Gastrocnemius medialis (tissue), 4 donors: ENCODE measurements around the gene PTPRQ. TPM values are rescaled to one million over a fixed set of nuclear protein-coding genes. Genes with fewer than 3 reads are reported as not detected.

Source experiments
- ATAC-seq, 2 donors: fragments of 150-250 bp; one replicate each; pipeline ENCODE4 v1.9.1; 2016
- DNase-seq, 2 donors: peaks; one replicate each; pipeline ENCODE4 v3.0.0-alpha.2; 2019
- H3K27ac ChIP-seq, 4 donors: fragments of 200-600 bp; sonication (generic); 1 replicate in 1 of 4; 2 replicates in 3 of 4; pipeline ENCODE4 v1.5.1; 2016 to 2018; ENCODE audit warnings: mild to moderate bottlenecking in 2 of 4, moderate library complexity in 1 of 4
- H3K27me3 ChIP-seq, 3 donors: fragments of 200-600 bp; sonication (generic) in 2 of 3; 1 replicate in 1 of 3; 2 replicates in 2 of 3; pipeline versions ENCODE4 v1.5.1 to v1.6.0; 2016 to 2019; ENCODE audit warnings: mild to moderate bottlenecking in 1 of 3, moderate library complexity in 1 of 3
- H3K36me3 ChIP-seq, 2 donors: fragments of 200-600 bp; sonication (generic) in 1 of 2; one replicate each; pipeline ENCODE4 v1.5.1; 2017 to 2018
- H3K4me1 ChIP-seq, 2 donors: fragments of 200-600 bp; sonication (generic) in 1 of 2; one replicate each; pipeline ENCODE4 v1.5.1; 2016 to 2017; ENCODE audit warnings: mild to moderate bottlenecking in 2 of 2
- H3K4me3 ChIP-seq, 4 donors: fragments of 200-600 bp; sonication (generic) in 3 of 4; 1 replicate in 1 of 4; 2 replicates in 3 of 4; pipeline ENCODE4 v1.5.1; 2016 to 2019; ENCODE audit warnings: mild to moderate bottlenecking in 2 of 4
- H3K9me3 ChIP-seq, 3 donors: fragments of 200-600 bp; sonication (generic) in 2 of 3; 1 replicate in 1 of 3; 2 replicates in 2 of 3; pipeline ENCODE4 v1.5.1; 2016 to 2019
- POLR2A ChIP-seq, 2 donors: fragments of 450-650 bp; IDR thresholded peaks; one replicate each; pipeline ENCODE4 v1.6.1; 2017; ENCODE audit warnings: antibody characterized with exemption in 2 of 2, mild to moderate bottlenecking in 2 of 2, moderate library complexity in 2 of 2
- in situ Hi-C, 4 donors: fragments of 200-750 bp; cut with MboI; loops; one replicate each; pipeline versions ENCODE4 v1.15.0 to v1.8.0; 2017; ENCODE audit warnings: low sequenced_read_pairs in 4 of 4
- intact Hi-C: fragments of 100-400 bp; cut with DNase I; formaldehyde crosslinking; loops from one replicate; pipeline ENCODE4 v1.15.1; 2023; ENCODE audit warnings: low total_unique reads
- total RNA-seq, 4 donors: library from RNA; depleted of rRNA; stranded (reverse); fragments of >200 nt; gene quantifications; one replicate each; pipeline versions ENCODE4 v1.1.0 to v1.2.3, GENCODE V29; 2016
- TF ChIP-seq, protein P1 (sequence below), 5 experiments: fragments of 450-650 bp in 3 of 5; fragments of 200-600 bp in 2 of 5; sonication (generic) in 2 of 5; IDR thresholded peaks in 4 of 5; conservative IDR thresholded peaks in 1 of 5; 1 replicate in 4 of 5; 2 replicates in 1 of 5; pipeline ENCODE4 v1.5.1; 2016 to 2019; ENCODE audit warnings: antibody characterized with exemption in 5 of 5, mild to moderate bottlenecking in 3 of 5, moderate library complexity in 3 of 5

The PTPRQ gene
- total RNA-seq, 4 donors from 2014 or later = 0.02 to 0.91 (median 0.46) TPM; not detected in 1

DNA sequence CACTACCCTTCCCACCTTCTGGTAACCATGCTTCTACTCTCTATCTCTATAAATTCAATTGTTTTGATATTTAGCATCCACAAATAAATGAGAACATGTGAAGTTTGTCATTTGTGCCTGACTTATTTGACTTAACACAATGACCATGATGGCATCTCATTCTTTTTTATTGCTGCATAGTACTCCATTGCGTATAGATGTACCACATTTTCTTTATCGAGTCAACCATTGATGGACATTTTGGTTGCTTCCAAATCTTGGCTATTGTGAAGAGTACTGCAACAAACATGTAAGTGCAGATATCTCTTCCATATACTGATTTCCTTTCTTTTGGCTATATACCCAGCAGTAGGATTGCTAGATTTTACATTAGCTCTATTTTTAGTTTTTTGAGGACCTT is 73.6 kb downstream of the PTPRQ start:
- Histone ChIP-seq H3K27ac (no peak overlapping the region), H3K27me3 (no peaks in the 10 kb centered on the region), H3K9me3 (no peaks in the 10 kb centered on the region), H3K4me1 (no peaks in the 10 kb centered on the region), H3K4me3 (no peak overlapping the region), H3K36me3 (no peaks in the 10 kb centered on the region)
- in situ Hi-C loops = no loop called here
- ATAC-seq = no peak
- intact Hi-C loops = no loop called here
- no peak for DNase-seq
- TF ChIP-seq, protein P1, sequence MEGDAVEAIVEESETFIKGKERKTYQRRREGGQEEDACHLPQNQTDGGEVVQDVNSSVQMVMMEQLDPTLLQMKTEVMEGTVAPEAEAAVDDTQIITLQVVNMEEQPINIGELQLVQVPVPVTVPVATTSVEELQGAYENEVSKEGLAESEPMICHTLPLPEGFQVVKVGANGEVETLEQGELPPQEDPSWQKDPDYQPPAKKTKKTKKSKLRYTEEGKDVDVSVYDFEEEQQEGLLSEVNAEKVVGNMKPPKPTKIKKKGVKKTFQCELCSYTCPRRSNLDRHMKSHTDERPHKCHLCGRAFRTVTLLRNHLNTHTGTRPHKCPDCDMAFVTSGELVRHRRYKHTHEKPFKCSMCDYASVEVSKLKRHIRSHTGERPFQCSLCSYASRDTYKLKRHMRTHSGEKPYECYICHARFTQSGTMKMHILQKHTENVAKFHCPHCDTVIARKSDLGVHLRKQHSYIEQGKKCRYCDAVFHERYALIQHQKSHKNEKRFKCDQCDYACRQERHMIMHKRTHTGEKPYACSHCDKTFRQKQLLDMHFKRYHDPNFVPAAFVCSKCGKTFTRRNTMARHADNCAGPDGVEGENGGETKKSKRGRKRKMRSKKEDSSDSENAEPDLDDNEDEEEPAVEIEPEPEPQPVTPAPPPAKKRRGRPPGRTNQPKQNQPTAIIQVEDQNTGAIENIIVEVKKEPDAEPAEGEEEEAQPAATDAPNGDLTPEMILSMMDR (IDR thresholded peaks at IDR 0.05 in 4 of 5, conservative IDR thresholded peaks at IDR 0.05 in 1 of 5) = no peak
- TF ChIP-seq POLR2A (IDR thresholded peaks at IDR 0.05) = no peak

DNA sequence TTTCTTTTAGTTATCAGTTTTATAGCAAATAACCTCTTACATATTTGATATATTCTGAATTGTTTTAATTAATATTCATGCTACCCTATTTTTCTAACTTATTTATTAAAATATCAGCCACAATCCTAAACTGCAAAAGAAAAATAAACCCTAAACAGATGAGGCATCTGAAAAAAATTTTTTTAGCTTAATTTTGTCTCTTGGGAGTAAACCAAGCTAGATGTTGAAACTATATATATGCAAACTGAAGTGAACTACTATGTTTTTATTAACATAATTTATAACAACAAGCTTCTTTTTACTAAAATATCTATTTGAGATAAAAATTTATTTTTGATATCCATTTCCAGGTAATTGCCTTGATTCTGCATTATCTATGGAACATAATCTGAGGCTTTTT is 87.6 kb downstream of the PTPRQ start:
- Histone ChIP-seq H3K27me3 (no peaks in the 10 kb centered on the region), H3K4me1 (peaks cover 0 to 5% of the 10 kb centered on the region in 2 donors), H3K27ac (no peak overlapping the region), H3K4me3 (no peak overlapping the region), H3K36me3 (no peaks in the 10 kb centered on the region), H3K9me3 (no peaks in the 10 kb centered on the region)
- DNase-seq = no peak
- intact Hi-C loops (no loop called here), in situ Hi-C loops (no loop called here)
- ATAC-seq = no peak
- TF ChIP-seq, protein P1 (IDR thresholded peaks at IDR 0.05 in 4 of 5, conservative IDR thresholded peaks at IDR 0.05 in 1 of 5) = no peak
- TF ChIP-seq POLR2A (IDR thresholded peaks at IDR 0.05) = no peak

DNA sequence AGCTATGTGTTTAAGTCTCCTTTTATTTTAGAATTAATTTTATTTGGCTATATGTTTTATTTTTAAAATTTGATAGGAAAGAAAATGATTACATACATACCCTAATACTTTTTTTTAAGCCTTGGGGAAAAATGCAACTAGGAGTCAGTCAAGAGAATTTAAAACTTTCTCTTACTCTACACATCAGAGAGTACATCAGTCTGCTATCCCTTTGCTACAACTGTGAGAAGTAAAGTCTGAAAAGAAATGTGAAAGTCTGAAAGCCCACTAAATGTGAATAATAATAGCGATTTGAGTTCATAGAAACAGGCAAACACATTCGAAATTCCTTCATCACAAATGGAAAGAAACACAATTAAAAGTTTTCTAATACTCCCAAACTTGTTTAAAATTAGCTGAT is 95.0 kb downstream of the PTPRQ start:
- in situ Hi-C loops = no loop called here
- H3K4me3 ChIP-seq = no peak overlapping the region
- H3K4me1 ChIP-seq = peaks cover 0 to 12% of the 10 kb centered on the region in 2 donors
- no peak overlapping the region for H3K27ac ChIP-seq
- TF ChIP-seq, protein P1 (IDR thresholded peaks at IDR 0.05 in 4 of 5, conservative IDR thresholded peaks at IDR 0.05 in 1 of 5) = no peak
- no peak for TF ChIP-seq POLR2A (IDR thresholded peaks at IDR 0.05)
- no peaks in the 10 kb centered on the region for H3K9me3 ChIP-seq
- DNase-seq = no peak
- intact Hi-C loops = no loop called here
- H3K36me3 ChIP-seq = no peaks in the 10 kb centered on the region
- no peak for ATAC-seq
- H3K27me3 ChIP-seq = no peaks in the 10 kb centered on the region

DNA sequence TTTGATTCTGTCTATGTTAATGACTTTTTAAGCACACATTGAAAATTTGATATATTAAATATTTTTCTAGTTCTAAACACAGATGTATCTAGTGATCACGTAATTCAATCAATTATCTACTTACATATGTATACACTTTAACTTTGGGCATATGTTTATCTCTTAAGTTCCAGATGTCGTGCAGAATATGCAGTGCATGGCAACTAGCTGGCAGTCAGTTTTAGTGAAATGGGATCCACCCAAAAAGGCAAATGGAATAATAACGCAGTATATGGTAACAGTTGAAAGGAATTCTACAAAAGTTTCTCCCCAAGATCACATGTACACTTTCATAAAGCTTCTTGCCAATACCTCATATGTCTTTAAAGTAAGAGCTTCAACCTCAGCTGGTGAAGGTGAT is 105.3 kb downstream of the PTPRQ start:
- ATAC-seq (no peak), DNase-seq (no peak)
- in situ Hi-C loops = no loop called here
- no peaks in the 10 kb centered on the region for H3K36me3 ChIP-seq
- H3K9me3 ChIP-seq = no peaks in the 10 kb centered on the region
- H3K4me1 ChIP-seq = no peaks in the 10 kb centered on the region
- intact Hi-C loops = no loop called here
- H3K27me3 ChIP-seq = no peaks in the 10 kb centered on the region
- no peak overlapping the region for H3K27ac ChIP-seq
- H3K4me3 ChIP-seq = no peak overlapping the region
- TF ChIP-seq POLR2A (IDR thresholded peaks at IDR 0.05) = no peak
- TF ChIP-seq, protein P1 (IDR thresholded peaks at IDR 0.05 in 4 of 5, conservative IDR thresholded peaks at IDR 0.05 in 1 of 5) = no peak

DNA sequence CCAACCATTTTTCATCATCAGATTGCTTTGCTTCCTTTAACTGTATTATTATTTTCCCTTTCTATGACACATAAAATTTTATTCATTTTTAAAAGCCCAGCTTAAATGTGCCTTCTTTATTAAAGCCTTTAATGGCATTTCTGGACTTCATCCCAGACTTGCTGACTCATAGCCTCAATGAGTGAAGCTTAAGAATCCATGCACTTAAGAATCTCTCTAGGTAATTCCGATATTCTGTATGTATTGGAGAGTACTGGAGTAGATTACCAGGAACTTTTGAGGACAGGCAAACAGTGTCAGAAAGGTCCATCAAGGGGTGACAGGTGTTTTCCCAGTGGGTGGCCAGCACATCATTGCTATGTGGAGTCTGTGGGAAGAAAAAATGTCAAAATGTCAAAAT is 107.9 kb downstream of the PTPRQ start:
- H3K4me3 ChIP-seq = no peak overlapping the region
- TF ChIP-seq, protein P1 (IDR thresholded peaks at IDR 0.05 in 4 of 5, conservative IDR thresholded peaks at IDR 0.05 in 1 of 5) = no peak
- no peak for TF ChIP-seq POLR2A (IDR thresholded peaks at IDR 0.05)
- H3K4me1 ChIP-seq = no peaks in the 10 kb centered on the region
- intact Hi-C loops = no loop called here
- H3K36me3 ChIP-seq = no peaks in the 10 kb centered on the region
- ATAC-seq (no peak), DNase-seq (no peak)
- H3K27ac ChIP-seq = no peak overlapping the region
- H3K27me3 ChIP-seq = no peaks in the 10 kb centered on the region
- in situ Hi-C loops = no loop called here
- no peaks in the 10 kb centered on the region for H3K9me3 ChIP-seq
